Transverse colon (tissue), 4 donors: Measurements from ENCODE around the gene KCNJ5. TPM values are rescaled to one million over a fixed set of nuclear protein-coding genes. Genes with fewer than 3 reads are reported as not detected.

ENCODE experiments used
- DNase-seq: peaks from one replicate; pipeline ENCODE4 v3.0.0-alpha.2; 2019
- H3K27ac ChIP-seq, 4 donors: fragments of 200-600 bp; sonication (generic); 2 replicates each; pipeline ENCODE4 v1.5.1; 2016 to 2018; ENCODE audit warnings: inconsistent platforms in 4 of 4
- H3K27me3 ChIP-seq: fragments of 200-600 bp; sonication (generic); 2 replicates; pipeline ENCODE4 v1.5.1; 2017; ENCODE audit warnings: inconsistent platforms
- H3K36me3 ChIP-seq, 4 donors: fragments of 200-600 bp; sonication (generic); 2 replicates each; pipeline ENCODE4 v1.5.1; 2017 to 2019; ENCODE audit warnings: inconsistent platforms in 4 of 4
- H3K4me1 ChIP-seq, 4 donors: fragments of 200-600 bp; sonication (generic); 2 replicates each; pipeline ENCODE4 v1.5.1; 2017 to 2020; ENCODE audit warnings: inconsistent platforms in 4 of 4
- H3K4me3 ChIP-seq, 4 donors: fragments of 200-600 bp; sonication (generic); 1 replicate in 1 of 4; 2 replicates in 3 of 4; pipeline versions ENCODE4 v1.5.1 to v1.6.1; 2017 to 2019; ENCODE audit warnings: inconsistent platforms in 4 of 4
- H3K9me3 ChIP-seq, 2 donors: fragments of 200-600 bp; sonication (generic); 2 replicates each; pipeline ENCODE4 v1.5.1; 2017 to 2019; ENCODE audit warnings: inconsistent platforms in 2 of 2
- CTCF ChIP-seq, 5 experiments: fragments of 200-600 bp in 3 of 5; fragments of 450-650 bp in 2 of 5; sonication (generic) in 3 of 5; IDR thresholded peaks; 1 replicate in 2 of 5; 2 replicates in 3 of 5; pipeline ENCODE4 v1.5.1; 2016 to 2017; ENCODE audit warnings: antibody characterized with exemption in 5 of 5, inconsistent platforms in 3 of 5, mild to moderate bottlenecking in 2 of 5, moderate library complexity in 1 of 5
- EP300 ChIP-seq: sonication (generic); formaldehyde crosslinking; IDR thresholded peaks from one replicate; pipeline ENCODE4 v1.6.1; 2017; ENCODE audit warnings: antibody characterized with exemption, low read depth
- POLR2A ChIP-seq: fragments of 450-650 bp; IDR thresholded peaks from one replicate; pipeline ENCODE4 v1.6.1; 2016; ENCODE audit warnings: antibody characterized with exemption, mild to moderate bottlenecking, moderate library complexity
- POLR2AphosphoS5 ChIP-seq, 3 donors: sonication (generic); formaldehyde crosslinking; IDR thresholded peaks; one replicate each; pipeline ENCODE4 v1.6.1; 2016; ENCODE audit warnings: antibody characterized with exemption in 3 of 3
- WGBS, 2 donors: methylation state at CpG; one replicate each; pipeline ENCODE4 v1.1.5; 2018; ENCODE audit warnings: low coverage in 1 of 2; 5-methylcytosine and 5-hydroxymethylcytosine counted together
- in situ Hi-C, 4 donors: fragments of 200-750 bp; cut with MboI; loops; one replicate each; pipeline versions ENCODE4 v1.15.0 to v1.15.1; 2017; ENCODE audit warnings: low sequenced_read_pairs in 3 of 4, low pct_ligation_motif_present in 1 of 4, low pct_unique_long_range_greater_than_20kb in 1 of 4
- intact Hi-C: fragments of 100-400 bp; cut with DNase I; formaldehyde crosslinking; loops from one replicate; pipeline ENCODE4 v1.15.1; 2023; ENCODE audit warnings: low total_unique reads
- total RNA-seq, 4 donors: library from RNA; depleted of rRNA; stranded (reverse); fragments of >200 nt; gene quantifications; one replicate each; pipeline ENCODE4 v1.1.0, GENCODE V29; 2016

KCNJ5 gene
- total RNA-seq, 4 donors from 2014 or later, result 0.14 to 17.1 (median 7.4) TPM

DNA sequence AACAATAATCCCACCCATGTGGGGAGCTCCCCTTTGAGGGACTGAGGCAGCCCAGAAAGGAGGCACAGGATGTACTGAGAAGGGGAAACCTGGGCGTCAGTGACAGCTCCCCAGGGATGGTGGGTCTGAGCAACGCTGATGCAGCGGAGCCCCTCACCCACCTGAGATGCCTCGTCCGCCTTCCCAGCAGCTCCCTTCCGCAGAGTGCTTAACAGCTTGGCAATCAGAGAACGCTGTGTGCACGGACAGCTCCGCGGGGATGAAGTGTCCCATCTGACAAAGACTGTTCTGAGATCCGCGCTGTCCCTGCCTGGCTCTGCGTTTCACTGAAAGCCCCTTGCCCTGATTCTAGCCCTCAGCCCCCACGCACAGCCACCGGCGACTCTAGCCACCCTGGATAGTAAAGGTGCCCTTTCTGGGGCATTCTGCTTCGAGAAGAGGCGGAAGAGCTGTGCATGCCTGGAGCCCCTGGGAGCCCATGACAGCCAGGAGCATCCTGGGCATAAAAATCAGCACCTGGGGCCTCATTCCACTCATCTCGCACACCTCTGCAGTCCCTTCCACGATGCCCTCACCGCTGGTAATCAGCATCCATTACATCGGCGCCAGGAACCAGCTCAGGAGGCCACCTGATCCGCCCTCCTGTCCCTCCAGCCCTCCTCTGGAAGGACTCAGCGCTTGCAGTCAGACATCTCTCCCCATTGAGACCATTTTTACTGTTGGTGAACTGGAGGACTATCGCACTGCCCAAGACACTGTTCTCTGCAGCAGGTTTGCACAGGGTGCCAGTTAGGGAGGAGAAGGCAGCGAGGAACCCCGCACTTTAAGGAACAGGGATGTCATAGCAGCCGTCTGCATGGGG, 10.7 kb downstream of the KCNJ5 start:
- WGBS, 2 donors, result 86% methylated on average over 29 of the region's 29 CpGs; no CpG with 5 or more reads in 1 of the 2 donors
- Histone ChIP-seq H3K4me3 (no peak overlapping the region), H3K4me1 (peaks cover 3 to 17% (median 16%) of the 10 kb centered on the region in 4 donors), H3K27me3 (peaks cover 5% of the 10 kb centered on the region), H3K9me3 (no peaks in the 10 kb centered on the region), H3K27ac (no peak overlapping the region), H3K36me3 (no peaks in the 10 kb centered on the region)
- intact Hi-C loops, result no loop called here
- in situ Hi-C loops, result no loop called here
- no peak for DNase-seq
- no peak for TF ChIP-seq POLR2AphosphoS5 (IDR thresholded peaks at IDR 0.05)
- no peak for TF ChIP-seq CTCF (IDR thresholded peaks at IDR 0.05)
- TF ChIP-seq EP300, result no peak
- TF ChIP-seq POLR2A, result no peak

- peaks cover 3 to 17% (median 16%) of the 10 kb centered on the region in 4 donors for H3K4me1 ChIP-seq
- no peak overlapping the region for H3K27ac ChIP-seq
- DNase-seq, result no peak
- TF ChIP-seq POLR2AphosphoS5 (IDR thresholded peaks at IDR 0.05), result no peak
- TF ChIP-seq CTCF (IDR thresholded peaks at IDR 0.05), result no peak
- no peak for TF ChIP-seq EP300
- TF ChIP-seq POLR2A, result no peak
- intact Hi-C loops, result no loop called here
- in situ Hi-C loops, result no loop called here
- no peak overlapping the region for H3K4me3 ChIP-seq
- no peaks in the 10 kb centered on the region for H3K9me3 ChIP-seq
- H3K36me3 ChIP-seq, result no peaks in the 10 kb centered on the region
- H3K27me3 ChIP-seq, result peaks cover 5% of the 10 kb centered on the region
- WGBS, 2 donors, result 90% methylated on average over 10 of the region's 10 CpGs; no CpG with 5 or more reads in 1 of the 2 donors
These were observed 11.4 kb downstream of the KCNJ5 start for GRCh38 chr11:128902515-128903066.

DNA sequence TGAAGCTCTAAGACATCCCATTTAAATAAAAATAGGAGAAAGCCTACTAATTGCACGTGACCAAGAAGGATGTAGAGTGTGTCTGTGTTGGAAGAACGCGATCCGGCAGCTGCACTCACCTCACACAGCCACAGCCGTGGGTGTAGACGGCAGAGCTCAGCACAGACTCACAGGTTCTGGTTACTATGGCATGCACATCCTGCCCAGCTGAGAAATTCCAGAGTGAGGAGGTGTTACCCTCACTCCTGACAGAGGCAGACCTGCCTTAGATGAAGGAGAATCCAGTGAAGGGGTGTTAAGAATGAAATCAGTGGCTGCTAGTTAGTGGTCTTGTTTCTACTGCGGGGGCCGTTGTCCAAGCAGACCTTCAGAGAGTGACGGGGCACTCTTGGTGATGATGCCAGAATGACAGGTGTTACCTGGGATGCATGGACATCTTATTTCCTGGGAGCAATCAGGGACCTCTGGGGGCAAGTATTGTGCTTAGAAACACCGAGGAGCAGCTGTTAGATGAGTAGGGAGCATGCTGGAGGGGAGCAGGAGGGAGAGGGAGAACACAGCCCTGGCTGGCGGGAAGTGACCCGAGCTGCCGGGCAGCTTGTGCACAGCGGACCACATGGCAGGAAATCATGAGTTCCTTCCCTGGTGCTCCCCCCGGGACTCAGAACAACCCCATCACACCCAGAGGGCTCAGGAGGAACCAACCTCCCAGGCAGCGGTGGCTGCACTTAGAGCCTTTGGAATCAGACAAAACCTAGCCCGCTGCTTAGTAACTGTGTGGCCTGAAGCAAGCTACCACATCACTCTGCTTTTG, 12.3 kb downstream of the KCNJ5 start:
- H3K27me3 ChIP-seq, result peaks cover 5% of the 10 kb centered on the region
- DNase-seq, result peak; percentile 30
- in situ Hi-C loops, result no loop called here
- TF ChIP-seq EP300 (no peak), POLR2A (no peak), CTCF (IDR thresholded peaks at IDR 0.05) (no peak), POLR2AphosphoS5 (IDR thresholded peaks at IDR 0.05) (no peak)
- no peak overlapping the region for H3K4me3 ChIP-seq
- no peaks in the 10 kb centered on the region for H3K9me3 ChIP-seq
- intact Hi-C loops, result no loop called here
- H3K36me3 ChIP-seq, result no peaks in the 10 kb centered on the region
- WGBS, 2 donors, result 58 to 79% methylated on average over 2 to 17 of the region's 17 CpGs
- H3K4me1 ChIP-seq, result peaks cover 3 to 21% (median 16%) of the 10 kb centered on the region in 4 donors
- no peak overlapping the region for H3K27ac ChIP-seq

GRCh38 chr11:128904303-128904655, 13.1 kb downstream of the KCNJ5 start:
- TF ChIP-seq POLR2A (no peak), CTCF (IDR thresholded peaks at IDR 0.05) (no peak)
- Histone ChIP-seq H3K27ac (no peak overlapping the region), H3K27me3 (peaks cover 5% of the 10 kb centered on the region), H3K9me3 (no peaks in the 10 kb centered on the region), H3K36me3 (no peaks in the 10 kb centered on the region), H3K4me1 (peaks cover 3 to 21% (median 16%) of the 10 kb centered on the region in 4 donors), H3K4me3 (no peak overlapping the region)
- in situ Hi-C loops, result no loop called here
- no peak for DNase-seq
- intact Hi-C loops, result no loop called here
- WGBS, 2 donors, result 89% methylated on average over 14 of the region's 14 CpGs; no CpG with 5 or more reads in 1 of the 2 donors
